Activated T-cell treated with anti-CD3 and anti-CD28 coated beads for 4 hours (primary cell): ENCODE measurements around the gene ZNF708.
"Not testable (repeated sequence)": the region's sequence is repeated elsewhere in the genome, so short reads cannot be mapped to it uniquely, and the experiment has no call there.

Experiments
- DNase-seq: peaks from one replicate; pipeline ENCODE4 v3.0.0-alpha.2; 2020

Gene ZNF708

GRCh38 chr19:21259421-21260124 is 69.6 kb downstream of the ZNF708 start:
- not testable (repeated sequence) for DNase-seq

DNA sequence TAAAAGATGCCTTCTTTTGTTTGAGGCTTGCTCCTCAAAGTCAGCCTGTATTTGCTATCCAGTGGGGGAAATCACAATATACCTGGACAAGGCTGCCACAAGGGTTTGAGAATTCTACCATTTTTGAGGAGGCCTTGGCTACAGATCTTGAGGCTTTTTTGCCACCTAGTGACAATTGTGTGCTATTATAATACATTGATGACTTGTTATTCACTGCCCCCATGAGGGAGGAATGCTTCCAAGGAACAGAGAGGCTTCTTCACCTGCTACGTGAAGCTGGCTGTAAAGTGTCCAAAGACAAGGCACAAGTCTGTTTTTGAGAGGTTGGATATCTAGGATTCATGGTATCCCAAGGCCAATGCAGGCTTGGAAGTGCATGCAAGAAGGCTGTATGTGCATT is 72.5 kb downstream of the ZNF708 start:
- no peak for DNase-seq
